Naive thymus-derived CD4-positive, alpha-beta T cell (primary cell): Measurements from ENCODE around the gene WFDC2. TPM values are rescaled to one million over a fixed set of nuclear protein-coding genes. Genes with fewer than 3 reads are reported as not detected.

Source experiments
- ATAC-seq: fragments of 150-1000 bp; cut with Tn5 transposase; 2 replicates; pipeline ENCODE4 v1.10.0; 2021; ENCODE audit warnings: mild to moderate bottlenecking, moderate library complexity
- CTCF ChIA-PET: fragments of 350-600 bp; sonication (Branson Sonifier 250); formaldehyde crosslinking; loops from one replicate; lab custom pipeline; 2021; ENCODE audit warnings: antibody characterized with exemption; lab: Charles Lee
- POLR2A ChIA-PET: fragments of 350-600 bp; sonication (Branson Sonifier 250); formaldehyde crosslinking; loops from one replicate; lab custom pipeline; 2021; ENCODE audit warnings: antibody characterized with exemption, inconsistent platforms; lab: Charles Lee
- DNase-seq, 9 donors: peaks; one replicate each; pipeline versions ENCODE4 v3.0.0 to v3.0.0-alpha.2; 2020 to 2022; ENCODE audit warnings: mixed read lengths in 1 of 9
- H3K27ac ChIP-seq: one replicate; pipeline ENCODE4 v1.7.0; 2013; ENCODE audit warnings: mild to moderate bottlenecking, low read depth, low read length, moderate library complexity
- H3K27me3 ChIP-seq, 2 donors: one replicate each; pipeline ENCODE4 v1.7.0; 2013; ENCODE audit warnings: low read length in 2 of 2, mild to moderate bottlenecking in 2 of 2, moderate library complexity in 2 of 2; ENCODE audit not compliant: control insufficient read depth in 2 of 2, insufficient read depth in 2 of 2
- H3K36me3 ChIP-seq, 3 experiments: 1 replicate in 2 of 3; 2 replicates in 1 of 3; pipeline ENCODE4 v1.7.0; 2013; ENCODE audit warnings: low read length in 3 of 3, mild to moderate bottlenecking in 3 of 3, moderate library complexity in 1 of 3; ENCODE audit not compliant: insufficient read depth in 3 of 3, control insufficient read depth in 2 of 3
- H3K4me1 ChIP-seq, 2 donors: one replicate each; pipeline ENCODE4 v1.7.0; 2013; ENCODE audit warnings: low read length in 2 of 2, mild to moderate bottlenecking in 2 of 2, moderate library complexity in 1 of 2; ENCODE audit not compliant: control insufficient read depth in 2 of 2, insufficient read depth in 2 of 2
- H3K4me3 ChIP-seq: 2 replicates; pipeline ENCODE4 v1.7.0; 2013; ENCODE audit warnings: mild to moderate bottlenecking, low read length
- H3K9me3 ChIP-seq, 3 experiments: 1 replicate in 2 of 3; 2 replicates in 1 of 3; pipeline ENCODE4 v1.7.0; 2013; ENCODE audit warnings: low read length in 3 of 3; ENCODE audit not compliant: control insufficient read depth in 2 of 3
- H3K27ac Mint-ChIP-seq, 9 donors: one replicate each; pipeline ENCODE4 v1.8.0; 2020 to 2022; ENCODE audit warnings: mixed read lengths in 9 of 9, mild to moderate bottlenecking in 8 of 9, moderate library complexity in 5 of 9, inconsistent platforms in 2 of 9
- H3K27me3 Mint-ChIP-seq, 5 donors: one replicate each; pipeline ENCODE4 v1.8.0; 2021 to 2022; ENCODE audit warnings: mixed read lengths in 5 of 5, mild to moderate bottlenecking in 1 of 5
- H3K36me3 Mint-ChIP-seq, 5 donors: one replicate each; pipeline ENCODE4 v1.8.0; 2020 to 2022; ENCODE audit warnings: mixed read lengths in 5 of 5, mild to moderate bottlenecking in 3 of 5, inconsistent platforms in 1 of 5
- H3K4me1 Mint-ChIP-seq, 7 donors: one replicate each; pipeline ENCODE4 v1.8.0; 2020 to 2022; ENCODE audit warnings: mixed read lengths in 7 of 7, mild to moderate bottlenecking in 3 of 7, inconsistent platforms in 1 of 7
- H3K4me3 Mint-ChIP-seq, 10 donors: one replicate each; pipeline ENCODE4 v1.8.0; 2020 to 2022; ENCODE audit warnings: mild to moderate bottlenecking in 10 of 10, mixed read lengths in 10 of 10, moderate library complexity in 6 of 10, inconsistent platforms in 2 of 10
- H3K9me3 Mint-ChIP-seq, 11 donors: one replicate each; pipeline ENCODE4 v1.8.0; 2020 to 2022; ENCODE audit warnings: mixed read lengths in 11 of 11, mild to moderate bottlenecking in 4 of 11, inconsistent platforms in 1 of 11, moderate library complexity in 1 of 11
- intact Hi-C, 2 donors: fragments of 100-400 bp; cut with micrococcal nuclease; formaldehyde crosslinking; loops; one replicate each; pipeline ENCODE4 v1.15.1; 2023
- polyA plus RNA-seq, 2 donors: library from polyadenylated mRNA; unstranded; fragments of 300-500 nt; fragmentation: Illumina TruSeq; gene quantifications; one replicate each; pipeline ENCODE4 v1.2.3, GENCODE V29; 2021
- total RNA-seq, 6 experiments: library from RNA in 5 of 6; stranded (reverse) in 5 of 6; gene quantifications; 1 replicate in 5 of 6; 2 replicates in 1 of 6; pipeline ENCODE4 v1.2.3 and lab custom pipeline; 2021 to 2026

The WFDC2 gene
- total and polyA plus RNA-seq, 7 experiments from 2014 or later, result 0.36 to 1.7 (median 1.0) TPM; not detected in 3

GRCh38 chr20:45452772-45453691 lies 16.5 kb upstream of the WFDC2 start:
- Mint-ChIP-seq H3K4me3 (no peak overlapping the region), H3K27ac (peak overlapping the region in 1 of 9 donors; percentile 14), H3K4me1 (peaks cover 0 to 10% (median 0%) of the 10 kb centered on the region in 7 donors), H3K27me3 (peaks cover 0 to 7% (median 0%) of the 10 kb centered on the region in 5 donors), H3K9me3 (no peaks in the 10 kb centered on the region), H3K36me3 (peaks cover 0 to 33% (median 15%) of the 10 kb centered on the region in 5 donors)
- DNase-seq (no peak), ATAC-seq (no peak)
- no peak overlapping the region for H3K4me3 ChIP-seq
- H3K27ac ChIP-seq, result no peak overlapping the region
- intact Hi-C loops, result no loop called here
- peaks cover 0 to 6% of the 10 kb centered on the region in 2 donors for H3K27me3 ChIP-seq
- no peaks in the 10 kb centered on the region for H3K9me3 ChIP-seq
- H3K36me3 ChIP-seq, result no peaks in the 10 kb centered on the region
- no peaks in the 10 kb centered on the region for H3K4me1 ChIP-seq
- CTCF ChIA-PET, result interaction anchor here (0.6 to 4.1 kb wide), 7 partner anchors 12 to 770 kb away, joined by 3 to 25 read pairs (median 5); partner anchors contain the start of gene SYS1
- POLR2A ChIA-PET, result interaction anchor here (0.8 to 1.4 kb wide), 4 partner anchors 14 to 93 kb away, joined by 3 to 5 read pairs (median 4); partner anchors contain the start of gene SYS1

- Mint-ChIP-seq H3K4me3 (no peak overlapping the region), H3K4me1 (peaks cover 0 to 5% (median 0%) of the 10 kb centered on the region in 7 donors), H3K36me3 (peaks cover 0 to 25% (median 11%) of the 10 kb centered on the region in 5 donors), H3K9me3 (no peaks in the 10 kb centered on the region), H3K27ac (no peak overlapping the region), H3K27me3 (peaks cover 0 to 14% (median 0%) of the 10 kb centered on the region in 5 donors)
- peak; percentile 48 for ATAC-seq
- H3K9me3 ChIP-seq, result no peaks in the 10 kb centered on the region
- peak in 2 of 9 donors; percentile 7 to 14 for DNase-seq
- ChIA-PET POLR2A (no interaction called here), CTCF (no interaction called here)
- intact Hi-C loops, result loop anchor here (1.0 kb wide), 1 partner anchor 315 kb away; no protein-coding TSS in a partner anchor
- no peaks in the 10 kb centered on the region for H3K27me3 ChIP-seq
- no peaks in the 10 kb centered on the region for H3K4me1 ChIP-seq
- no peak overlapping the region for H3K4me3 ChIP-seq
- H3K27ac ChIP-seq, result no peak overlapping the region
- H3K36me3 ChIP-seq, result no peaks in the 10 kb centered on the region
These were observed 12.9 kb upstream of the WFDC2 start for GRCh38 chr20:45456632-45457031.

- ATAC-seq, result no peak
- Histone ChIP-seq H3K9me3 (no peaks in the 10 kb centered on the region), H3K27me3 (no peaks in the 10 kb centered on the region), H3K36me3 (no peaks in the 10 kb centered on the region), H3K27ac (no peak overlapping the region), H3K4me1 (no peaks in the 10 kb centered on the region), H3K4me3 (no peak overlapping the region)
- ChIA-PET POLR2A (no interaction called here), CTCF (interaction anchor here (0.9 to 1.0 kb wide), 2 partner anchors 8 to 147 kb away, joined by 3 to 5 read pairs; no protein-coding TSS in a partner anchor)
- intact Hi-C loops, result no loop called here
- H3K27ac Mint-ChIP-seq, result no peak overlapping the region
- peaks cover 0 to 19% (median 0%) of the 10 kb centered on the region in 5 donors for H3K27me3 Mint-ChIP-seq
- peaks cover 0 to 4% (median 0%) of the 10 kb centered on the region in 7 donors for H3K4me1 Mint-ChIP-seq
- peaks cover 0 to 15% (median 7%) of the 10 kb centered on the region in 5 donors for H3K36me3 Mint-ChIP-seq
- no peak for DNase-seq
- H3K4me3 Mint-ChIP-seq, result no peak overlapping the region
- no peaks in the 10 kb centered on the region for H3K9me3 Mint-ChIP-seq
These were observed 9.9 kb upstream of the WFDC2 start for GRCh38 chr20:45459606-45460005.

- no peak overlapping the region for H3K4me3 ChIP-seq
- H3K36me3 ChIP-seq, result no peaks in the 10 kb centered on the region
- peaks cover 0 to 20% (median 4%) of the 10 kb centered on the region in 5 donors for H3K27me3 Mint-ChIP-seq
- no peaks in the 10 kb centered on the region for H3K27me3 ChIP-seq
- ATAC-seq, result no peak
- ChIA-PET CTCF (no interaction called here), POLR2A (no interaction called here)
- H3K36me3 Mint-ChIP-seq, result peaks cover 0 to 12% (median 3%) of the 10 kb centered on the region in 5 donors
- intact Hi-C loops, result no loop called here
- no peak overlapping the region for H3K27ac Mint-ChIP-seq
- H3K4me1 ChIP-seq, result no peaks in the 10 kb centered on the region
- no peak overlapping the region for H3K27ac ChIP-seq
- no peak overlapping the region for H3K4me3 Mint-ChIP-seq
- no peaks in the 10 kb centered on the region for H3K9me3 Mint-ChIP-seq
- H3K9me3 ChIP-seq, result no peaks in the 10 kb centered on the region
- peaks cover 0 to 3% (median 0%) of the 10 kb centered on the region in 7 donors for H3K4me1 Mint-ChIP-seq
- no peak for DNase-seq
These were observed 8.3 kb upstream of the WFDC2 start for GRCh38 chr20:45461225-45461624.

- H3K27ac Mint-ChIP-seq, result no peak overlapping the region
- no peak for ATAC-seq
- DNase-seq, result no peak
- intact Hi-C loops, result no loop called here
- H3K36me3 Mint-ChIP-seq, result peaks cover 0 to 4% (median 0%) of the 10 kb centered on the region in 5 donors
- peaks cover 0 to 30% (median 7%) of the 10 kb centered on the region in 5 donors for H3K27me3 Mint-ChIP-seq
- H3K27ac ChIP-seq, result no peak overlapping the region
- CTCF ChIA-PET, result no interaction called here
- no peaks in the 10 kb centered on the region for H3K9me3 Mint-ChIP-seq
- no peaks in the 10 kb centered on the region for H3K36me3 ChIP-seq
- H3K4me1 Mint-ChIP-seq, result no peaks in the 10 kb centered on the region
- H3K4me3 Mint-ChIP-seq, result no peak overlapping the region
- H3K9me3 ChIP-seq, result no peaks in the 10 kb centered on the region
- no peaks in the 10 kb centered on the region for H3K27me3 ChIP-seq
- POLR2A ChIA-PET, result no interaction called here
- H3K4me1 ChIP-seq, result no peaks in the 10 kb centered on the region
- no peak overlapping the region for H3K4me3 ChIP-seq
These were observed 6.6 kb upstream of the WFDC2 start for GRCh38 chr20:45462711-45463509.

- CTCF ChIA-PET, result no interaction called here
- ATAC-seq, result no peak
- intact Hi-C loops, result no loop called here
These were observed 5.8 kb upstream of the WFDC2 start for GRCh38 chr20:45463709-45464108.

More at GRCh38 chr20:45463709-45464108, 5.8 kb upstream of the WFDC2 start:
- no peak overlapping the region for H3K4me3 ChIP-seq
- no peak overlapping the region for H3K27ac Mint-ChIP-seq
- no peaks in the 10 kb centered on the region for H3K9me3 ChIP-seq
- no peak for DNase-seq
- no peak overlapping the region for H3K4me3 Mint-ChIP-seq
- POLR2A ChIA-PET, result no interaction called here
- no peaks in the 10 kb centered on the region for H3K4me1 Mint-ChIP-seq
- H3K27me3 ChIP-seq, result no peaks in the 10 kb centered on the region
- peaks cover 5 to 37% (median 12%) of the 10 kb centered on the region in 5 donors for H3K27me3 Mint-ChIP-seq
- H3K36me3 ChIP-seq, result no peaks in the 10 kb centered on the region
- no peaks in the 10 kb centered on the region for H3K9me3 Mint-ChIP-seq
- no peaks in the 10 kb centered on the region for H3K4me1 ChIP-seq
- H3K27ac ChIP-seq, result no peak overlapping the region
- peaks cover 0 to 4% (median 0%) of the 10 kb centered on the region in 5 donors for H3K36me3 Mint-ChIP-seq
